Measurements from ENCODE around the gene ASCC3.

ASCC3 gene

GRCh38 chr6:100901582-100901981 lies 20.5 kb upstream of the ASCC3 start:
- no peaks in the 10 kb centered on the region for H3K4me1 ChIP-seq (ENCODE audit: control insufficient read depth, insufficient read depth, low read depth, low read length)
- no peak overlapping the region for H2AK5ac ChIP-seq (ENCODE audit: low read length, severe bottlenecking)
- no peak overlapping the region for H3K4ac ChIP-seq (ENCODE audit: low read depth in 1 of 2, low read length in 2 of 2)
- no peak overlapping the region for H4K91ac ChIP-seq (ENCODE audit: low read length)
- no peak for DNase-seq
- no peak overlapping the region for H4K8ac ChIP-seq (ENCODE audit: low read length)
- 100% methylated on average over 1 of the region's 3 CpGs for WGBS
- no peak overlapping the region for H3K9ac ChIP-seq (ENCODE audit: low read length)
- H3K14ac ChIP-seq (ENCODE audit: low read length in 2 of 2) = no peak overlapping the region
- H2BK12ac ChIP-seq (ENCODE audit: low read length in 2 of 2) = no peak overlapping the region
- no peak overlapping the region for H3K23ac ChIP-seq (ENCODE audit: low read length in 2 of 2)
- H3K18ac ChIP-seq (ENCODE audit: low read depth in 1 of 2, low read length in 2 of 2) = no peak overlapping the region
- no peaks in the 10 kb centered on the region for H3K79me1 ChIP-seq (replicated peaks; ENCODE audit: low read length, poor library complexity, severe bottlenecking)
- H3K36me3 ChIP-seq (ENCODE audit: control insufficient read depth in 1 of 2, insufficient read depth in 2 of 2, low read depth in 1 of 2, low read length in 2 of 2) = no peaks in the 10 kb centered on the region
- no peak overlapping the region for H3K4me2 ChIP-seq (ENCODE audit: low read length, poor library complexity, severe bottlenecking)
- no peaks in the 10 kb centered on the region for H3K27me3 ChIP-seq (ENCODE audit: control insufficient read depth in 1 of 2, insufficient read depth in 1 of 2, low read length in 2 of 2)
- no peak overlapping the region for H3K27ac ChIP-seq (ENCODE audit: low read length, poor library complexity, severe bottlenecking)
- no peak overlapping the region for H2BK5ac ChIP-seq (ENCODE audit: low read depth, low read length, poor library complexity, severe bottlenecking)
- H2BK15ac ChIP-seq (ENCODE audit: low read depth, poor library complexity, severe bottlenecking) = no peak overlapping the region
- H3K9me3 ChIP-seq (ENCODE audit: control insufficient read depth, low read length) = no peaks in the 10 kb centered on the region
- H3K4me3 ChIP-seq (ENCODE audit: insufficient read depth in 1 of 2, low read depth in 1 of 2, low read length in 2 of 2) = no peak overlapping the region
- no peak overlapping the region for H2AFZ ChIP-seq (ENCODE audit: low read depth, low read length)
- H2BK120ac ChIP-seq (ENCODE audit: low read depth, low read length) = no peak overlapping the region

DNA sequence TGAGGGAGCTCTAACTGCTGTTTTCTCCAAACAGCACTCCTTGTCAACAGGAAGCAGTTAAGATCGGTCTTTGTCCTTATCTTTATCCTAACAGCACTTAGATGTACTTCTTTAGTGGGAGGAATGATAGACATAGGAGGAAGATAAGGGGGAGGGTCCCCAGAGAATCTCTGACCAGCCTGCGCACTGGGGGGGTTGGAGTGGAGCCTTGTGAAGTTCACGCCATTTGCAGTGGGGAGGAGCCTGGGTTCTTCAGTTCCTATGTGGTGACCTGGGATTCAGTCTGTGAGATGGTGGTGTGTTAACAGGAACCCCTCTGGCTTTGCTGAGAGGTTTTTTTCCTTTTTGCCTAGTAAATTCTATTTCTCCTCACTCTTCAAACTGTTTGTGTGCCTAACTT lies 18.1 kb upstream of the ASCC3 start:
- no peak overlapping the region for H2BK120ac ChIP-seq (ENCODE audit: low read depth, low read length)
- no peak overlapping the region for H3K4ac ChIP-seq (ENCODE audit: low read depth in 1 of 2, low read length in 2 of 2)
- H2BK15ac ChIP-seq (ENCODE audit: low read depth, poor library complexity, severe bottlenecking) = no peak overlapping the region
- DNase-seq = no peak
- no peaks in the 10 kb centered on the region for H3K36me3 ChIP-seq (ENCODE audit: control insufficient read depth in 1 of 2, insufficient read depth in 2 of 2, low read depth in 1 of 2, low read length in 2 of 2)
- H3K9me3 ChIP-seq (ENCODE audit: control insufficient read depth, low read length) = no peaks in the 10 kb centered on the region
- no peak overlapping the region for H3K18ac ChIP-seq (ENCODE audit: low read depth in 1 of 2, low read length in 2 of 2)
- H3K27me3 ChIP-seq (ENCODE audit: control insufficient read depth in 1 of 2, insufficient read depth in 1 of 2, low read length in 2 of 2) = no peaks in the 10 kb centered on the region
- no peak overlapping the region for H2AK5ac ChIP-seq (ENCODE audit: low read length, severe bottlenecking)
- no peaks in the 10 kb centered on the region for H3K79me1 ChIP-seq (replicated peaks; ENCODE audit: low read length, poor library complexity, severe bottlenecking)
- no peak overlapping the region for H3K27ac ChIP-seq (ENCODE audit: low read length, poor library complexity, severe bottlenecking)
- H3K4me3 ChIP-seq (ENCODE audit: insufficient read depth in 1 of 2, low read depth in 1 of 2, low read length in 2 of 2) = no peak overlapping the region
- H3K4me1 ChIP-seq (ENCODE audit: control insufficient read depth, insufficient read depth, low read depth, low read length) = no peaks in the 10 kb centered on the region
- H3K4me2 ChIP-seq (ENCODE audit: low read length, poor library complexity, severe bottlenecking) = no peak overlapping the region
- WGBS = 77% methylated on average over 2 of the region's 3 CpGs
- H3K23ac ChIP-seq (ENCODE audit: low read length in 2 of 2) = no peak overlapping the region
- no peak overlapping the region for H3K14ac ChIP-seq (ENCODE audit: low read length in 2 of 2)
- no peak overlapping the region for H2BK5ac ChIP-seq (ENCODE audit: low read depth, low read length, poor library complexity, severe bottlenecking)
- H2AFZ ChIP-seq (ENCODE audit: low read depth, low read length) = no peak overlapping the region
- H4K91ac ChIP-seq (ENCODE audit: low read length) = no peak overlapping the region
- no peak overlapping the region for H2BK12ac ChIP-seq (ENCODE audit: low read length in 2 of 2)
- H4K8ac ChIP-seq (ENCODE audit: low read length) = no peak overlapping the region
- no peak overlapping the region for H3K9ac ChIP-seq (ENCODE audit: low read length)

DNA sequence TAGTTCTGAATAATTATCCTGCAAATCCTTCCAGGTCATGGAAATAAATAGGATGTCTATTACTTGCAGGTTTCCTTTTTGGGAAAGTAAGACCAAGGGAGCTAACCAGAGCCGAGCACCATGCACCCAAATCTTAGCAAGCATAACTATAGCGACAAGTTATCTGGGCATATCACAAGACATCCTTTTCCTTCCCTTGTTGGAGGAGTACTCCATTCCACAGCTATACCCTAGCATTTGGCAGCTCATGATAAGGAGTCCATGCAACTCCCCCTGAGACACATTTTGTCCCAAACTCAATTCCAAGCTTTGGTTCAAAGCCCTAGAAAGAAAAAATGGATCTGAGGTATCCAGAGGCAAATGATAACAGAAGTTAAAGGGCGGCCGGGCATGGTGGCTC lies 16.5 kb upstream of the ASCC3 start:
- no peak overlapping the region for H2BK5ac ChIP-seq (ENCODE audit: low read depth, low read length, poor library complexity, severe bottlenecking)
- H2AK5ac ChIP-seq (ENCODE audit: low read length, severe bottlenecking) = no peak overlapping the region
- H2BK12ac ChIP-seq (ENCODE audit: low read length in 2 of 2) = no peak overlapping the region
- H3K9me3 ChIP-seq (ENCODE audit: control insufficient read depth, low read length) = no peaks in the 10 kb centered on the region
- H3K4me1 ChIP-seq (ENCODE audit: control insufficient read depth, insufficient read depth, low read depth, low read length) = peaks cover under 1% of the 10 kb centered on the region
- H3K4ac ChIP-seq (ENCODE audit: low read depth in 1 of 2, low read length in 2 of 2) = no peak overlapping the region
- no peak overlapping the region for H4K91ac ChIP-seq (ENCODE audit: low read length)
- H3K4me2 ChIP-seq (ENCODE audit: low read length, poor library complexity, severe bottlenecking) = no peak overlapping the region
- no peaks in the 10 kb centered on the region for H3K36me3 ChIP-seq (ENCODE audit: control insufficient read depth in 1 of 2, insufficient read depth in 2 of 2, low read depth in 1 of 2, low read length in 2 of 2)
- no peak overlapping the region for H3K9ac ChIP-seq (ENCODE audit: low read length)
- H4K8ac ChIP-seq (ENCODE audit: low read length) = no peak overlapping the region
- H3K79me1 ChIP-seq (replicated peaks; ENCODE audit: low read length, poor library complexity, severe bottlenecking) = no peaks in the 10 kb centered on the region
- no peak overlapping the region for H2BK120ac ChIP-seq (ENCODE audit: low read depth, low read length)
- no peak overlapping the region for H3K18ac ChIP-seq (ENCODE audit: low read depth in 1 of 2, low read length in 2 of 2)
- DNase-seq = no peak
- H3K14ac ChIP-seq (ENCODE audit: low read length in 2 of 2) = no peak overlapping the region
- H2BK15ac ChIP-seq (ENCODE audit: low read depth, poor library complexity, severe bottlenecking) = no peak overlapping the region
- H2AFZ ChIP-seq (ENCODE audit: low read depth, low read length) = no peak overlapping the region
- no peak overlapping the region for H3K4me3 ChIP-seq (ENCODE audit: insufficient read depth in 1 of 2, low read depth in 1 of 2, low read length in 2 of 2)
- H3K27ac ChIP-seq (ENCODE audit: low read length, poor library complexity, severe bottlenecking) = no peak overlapping the region
- 98% methylated on average over 2 of the region's 4 CpGs for WGBS
- H3K27me3 ChIP-seq (ENCODE audit: control insufficient read depth in 1 of 2, insufficient read depth in 1 of 2, low read length in 2 of 2) = no peaks in the 10 kb centered on the region
- no peak overlapping the region for H3K23ac ChIP-seq (ENCODE audit: low read length in 2 of 2)

GRCh38 chr6:100893743-100894142 lies 12.6 kb upstream of the ASCC3 start:
- Histone ChIP-seq H3K4ac (ENCODE audit: low read depth in 1 of 2, low read length in 2 of 2) (no peak overlapping the region), H2AFZ (ENCODE audit: low read depth, low read length) (no peak overlapping the region), H3K18ac (ENCODE audit: low read depth in 1 of 2, low read length in 2 of 2) (no peak overlapping the region), H3K36me3 (ENCODE audit: control insufficient read depth in 1 of 2, insufficient read depth in 2 of 2, low read depth in 1 of 2, low read length in 2 of 2) (no peaks in the 10 kb centered on the region), H3K27me3 (ENCODE audit: control insufficient read depth in 1 of 2, insufficient read depth in 1 of 2, low read length in 2 of 2) (no peaks in the 10 kb centered on the region), H2AK5ac (ENCODE audit: low read length, severe bottlenecking) (no peak overlapping the region), H2BK12ac (ENCODE audit: low read length in 2 of 2) (no peak overlapping the region), H3K79me1 (replicated peaks; ENCODE audit: low read length, poor library complexity, severe bottlenecking) (no peaks in the 10 kb centered on the region), H4K91ac (ENCODE audit: low read length) (no peak overlapping the region), H3K27ac (ENCODE audit: low read length, poor library complexity, severe bottlenecking) (no peak overlapping the region), H3K4me2 (ENCODE audit: low read length, poor library complexity, severe bottlenecking) (no peak overlapping the region), H3K4me1 (ENCODE audit: control insufficient read depth, insufficient read depth, low read depth, low read length) (peaks cover 2% of the 10 kb centered on the region), H2BK120ac (ENCODE audit: low read depth, low read length) (no peak overlapping the region), H3K4me3 (ENCODE audit: insufficient read depth in 1 of 2, low read depth in 1 of 2, low read length in 2 of 2) (no peak overlapping the region), H3K23ac (ENCODE audit: low read length in 2 of 2) (no peak overlapping the region), H2BK15ac (ENCODE audit: low read depth, poor library complexity, severe bottlenecking) (no peak overlapping the region), H3K9ac (ENCODE audit: low read length) (no peak overlapping the region), H4K8ac (ENCODE audit: low read length) (no peak overlapping the region), H3K9me3 (ENCODE audit: control insufficient read depth, low read length) (no peaks in the 10 kb centered on the region), H3K14ac (ENCODE audit: low read length in 2 of 2) (no peak overlapping the region), H2BK5ac (ENCODE audit: low read depth, low read length, poor library complexity, severe bottlenecking) (no peak overlapping the region)
- no peak for DNase-seq
- WGBS = 100% methylated on average over 3 of the region's 3 CpGs

Data from mesenchymal stem cell (in vitro differentiated cells and primary cell).